Motor neuron (in vitro differentiated cells): ENCODE data around the gene CFDP1. TPM values are rescaled to one million over a fixed set of nuclear protein-coding genes. Genes with fewer than 3 reads are reported as not detected.
"Not testable (repeated sequence)": the region's sequence is repeated elsewhere in the genome, so short reads cannot be mapped to it uniquely, and the experiment has no call there.

Experiments
- ATAC-seq, 8 experiments: fragments of 200-7000 bp; cut with Tn5 transposase; replicated peaks in 6 of 8; 2 replicates each; pipeline ENCODE4 v1.8.0; 2021; ENCODE audit warnings: mild to moderate bottlenecking in 8 of 8, moderate library complexity in 8 of 8
- H3K27ac ChIP-seq, 2 donors: fragments of 250-450 bp; sonication (Bioruptor Pico); 2 replicates each; pipeline ENCODE4 v1.9.0; 2021; ENCODE audit warnings: antibody characterized with exemption in 2 of 2, mild to moderate bottlenecking in 2 of 2, moderate library complexity in 1 of 2
- H3K4me1 ChIP-seq, 2 donors: fragments of 250-450 bp; sonication (Bioruptor Pico); replicated peaks in 1 of 2; 2 replicates each; pipeline ENCODE4 v1.6.1; 2021; ENCODE audit warnings: antibody characterized with exemption in 2 of 2, mild to moderate bottlenecking in 2 of 2, moderate library complexity in 1 of 2
- H3K4me3 ChIP-seq, 5 donors: fragments of 250-450 bp; sonication (Bioruptor Pico); 2 replicates each; pipeline ENCODE4 v1.9.0; 2021; ENCODE audit warnings: antibody characterized with exemption in 5 of 5, mild to moderate bottlenecking in 5 of 5, moderate library complexity in 4 of 5
- WGBS, 10 experiments: fragments of 450-650 bp; shearing (Covaris generic); methylation state at CpG; one replicate each; pipeline ENCODE4 v1.0.0; 2022; 5-methylcytosine and 5-hydroxymethylcytosine counted together
- in situ Hi-C, 9 experiments: fragments of 400-800 bp; cut with MboI; loops; one replicate each; pipeline ENCODE4 v1.15.0; 2021; ENCODE audit warnings: low sequenced_read_pairs in 9 of 9, low pct_unique_long_range_greater_than_20kb in 2 of 9; ENCODE audit not compliant: unreplicated experiment in 9 of 9
- total RNA-seq, 8 experiments: library from RNA; unstranded; fragments of 300-600 nt; gene quantifications; 2 replicates each; pipeline versions ENCODE4 v1.2.3 to v1.2.4, GENCODE V29; 2022

Gene CFDP1
- total RNA-seq, 8 experiments from 2014 or later: 43.5 to 130 (median 107) TPM

- Histone ChIP-seq H3K4me3 (no peak overlapping the region), H3K4me1 (peaks cover 5 to 17% of the 10 kb centered on the region in 2 donors), H3K27ac (no peak overlapping the region)
- in situ Hi-C loops: loop anchor here in 2 of 9 experiments (25.0 kb wide), 2 partner anchors 155 to 305 kb away; partner anchors contain the start of gene ADAT1 (in 1 of the 2)
- WGBS, 10 experiments: 60 to 100% methylated on average over 1 of the region's 1 CpG; no CpG with 5 or more reads in 8 of the 10 experiments
- no peak for ATAC-seq
Observed at GRCh38 chr16:75456971-75457370, 23.7 kb upstream of the CFDP1 start.

- WGBS, 10 experiments: 100% methylated on average over 3 of the region's 4 CpGs; no CpG with 5 or more reads in 9 of the 10 experiments
- in situ Hi-C loops: loop anchor here in 2 of 9 experiments (25.0 kb wide), 2 partner anchors 156 to 306 kb away; partner anchors contain the start of gene ADAT1 (in 1 of the 2)
- H3K27ac ChIP-seq, ATAC-seq, H3K4me3 ChIP-seq: not testable (repeated sequence)
- H3K4me1 ChIP-seq: peaks cover 5 to 17% of the 10 kb centered on the region in 2 donors
Observed at GRCh38 chr16:75456486-75456885, 23.2 kb upstream of the CFDP1 start.

DNA sequence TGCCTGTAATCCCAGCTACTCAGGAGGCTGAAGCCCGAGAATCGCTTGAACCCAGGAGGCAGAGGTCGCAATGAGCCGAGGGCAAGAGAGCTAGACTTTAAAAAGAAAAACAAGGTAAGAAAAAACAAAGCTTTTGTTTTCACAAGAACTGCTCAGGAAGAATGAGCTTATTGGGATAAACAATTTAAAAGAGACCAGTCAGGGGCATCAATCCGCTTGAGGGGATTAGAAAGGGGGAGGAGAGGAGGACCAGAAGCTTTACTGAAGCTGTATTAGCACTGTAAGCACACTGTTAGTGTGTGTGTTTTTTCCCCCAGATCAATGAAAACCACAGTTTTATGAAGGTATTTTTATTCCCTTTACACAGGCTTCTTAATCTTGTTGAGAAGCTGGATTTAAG, 22.4 kb upstream of the CFDP1 start:
- Histone ChIP-seq H3K4me3 (no peak overlapping the region), H3K27ac (no peak overlapping the region), H3K4me1 (peaks cover 5 to 16% of the 10 kb centered on the region in 2 donors)
- in situ Hi-C loops: loop anchor here in 2 of 9 experiments (25.0 kb wide), 2 partner anchors 157 to 307 kb away; partner anchors contain the start of gene ADAT1 (in 1 of the 2)
- no peak for ATAC-seq
- WGBS, 10 experiments: 60 to 95% (median 78%) methylated on average over 3 to 5 of the region's 5 CpGs; no CpG with 5 or more reads in 2 of the 10 experiments

DNA sequence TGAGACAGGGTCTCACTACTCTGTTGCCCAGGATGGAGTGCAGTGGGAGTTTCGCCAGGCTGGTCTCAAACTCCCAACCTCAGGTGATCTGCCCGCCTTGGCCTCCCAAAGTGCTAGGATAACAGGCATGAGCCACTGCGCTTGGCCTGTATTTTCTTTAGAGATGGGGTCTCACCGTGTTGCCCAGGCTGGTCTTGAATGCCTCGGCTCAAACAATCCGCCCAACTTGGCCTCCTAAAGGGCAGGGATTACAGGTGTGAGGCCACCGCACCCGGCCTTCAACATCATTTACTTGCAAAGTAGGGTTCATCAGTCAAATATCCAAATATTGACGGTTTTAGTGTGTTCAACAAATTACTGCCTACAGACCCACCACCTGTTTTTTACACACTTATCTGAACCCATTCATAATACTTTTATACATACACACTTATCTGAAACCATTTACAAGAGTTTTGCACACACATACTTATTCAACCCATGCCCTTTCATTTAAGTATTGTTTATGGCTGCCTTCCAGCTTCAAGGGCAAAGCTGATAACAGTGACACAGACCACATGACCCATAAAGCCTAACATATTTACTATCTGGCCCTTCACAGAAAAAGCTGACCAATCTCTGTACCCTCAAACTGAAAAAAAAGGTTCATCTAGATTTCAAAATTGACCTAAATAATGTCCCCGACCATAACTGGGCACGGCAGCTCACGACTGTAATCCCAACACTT, 19.3 kb upstream of the CFDP1 start:
- Histone ChIP-seq H3K27ac (no peak overlapping the region), H3K4me1 (peaks cover 5 to 11% of the 10 kb centered on the region in 2 donors), H3K4me3 (no peak overlapping the region)
- in situ Hi-C loops: loop anchor here in 2 of 9 experiments (25.0 kb wide), 2 partner anchors 160 to 310 kb away; partner anchors contain the start of gene ADAT1 (in 1 of the 2)
- ATAC-seq: no peak
- 80 to 100% (median 97%) methylated on average over 1 to 12 of the region's 12 CpGs; no CpG with 5 or more reads in 1 of the 10 experiments for WGBS, 10 experiments

DNA sequence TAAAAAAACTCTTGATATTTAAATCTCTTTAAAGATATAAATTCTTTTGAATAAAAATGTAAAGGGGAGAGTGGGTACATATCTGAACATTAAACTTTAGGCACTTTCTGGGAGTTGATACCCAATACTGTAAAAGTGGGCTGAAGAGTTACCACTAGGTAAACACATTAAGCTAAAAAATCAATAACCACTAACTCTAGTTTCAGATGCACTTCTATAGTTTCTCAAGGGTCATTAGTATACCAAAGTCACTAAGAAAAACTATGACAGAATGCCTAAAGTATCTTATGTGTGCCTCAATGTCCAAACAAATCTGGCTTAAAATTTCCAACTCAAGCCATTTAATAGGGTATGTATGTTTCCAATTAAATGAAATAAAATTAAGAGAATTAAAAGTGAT, 13.1 kb upstream of the CFDP1 start:
- Histone ChIP-seq H3K27ac (no peak overlapping the region), H3K4me1 (no peaks in the 10 kb centered on the region), H3K4me3 (no peak overlapping the region)
- no peak for ATAC-seq
- in situ Hi-C loops: no loop called here

DNA sequence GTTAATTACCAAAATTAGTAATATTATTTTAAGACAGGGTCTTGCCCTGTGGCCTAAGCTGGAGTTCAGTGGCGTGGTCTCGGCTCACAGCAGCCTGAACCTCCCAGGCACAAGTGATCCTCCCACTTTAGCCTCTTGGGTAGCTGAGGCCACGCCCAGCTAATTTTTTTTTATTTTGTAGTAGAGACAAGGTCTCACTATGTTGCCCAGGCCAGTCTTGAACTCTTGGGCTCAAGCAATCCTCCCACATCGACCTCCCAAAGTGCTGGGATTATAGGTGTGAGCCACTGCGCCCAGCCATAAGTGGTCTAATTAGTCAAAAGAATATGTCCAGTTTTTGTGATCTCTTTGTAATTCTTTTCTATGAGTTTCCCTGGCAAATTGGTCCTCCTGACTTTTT, 12.0 kb upstream of the CFDP1 start:
- in situ Hi-C loops: no loop called here
- H3K27ac ChIP-seq: no peak overlapping the region
- ATAC-seq: no peak
- H3K4me1 ChIP-seq: no peaks in the 10 kb centered on the region
- H3K4me3 ChIP-seq: no peak overlapping the region
- 61 to 93% (median 80%) methylated on average over 1 to 5 of the region's 5 CpGs; no CpG with 5 or more reads in 3 of the 10 experiments for WGBS, 10 experiments

GRCh38 chr16:75443298-75443697, 10.0 kb upstream of the CFDP1 start:
- Histone ChIP-seq H3K27ac (no peak overlapping the region), H3K4me1 (no peaks in the 10 kb centered on the region), H3K4me3 (no peak overlapping the region)
- in situ Hi-C loops: no loop called here
- ATAC-seq: peak in 4 of 8 experiments; percentile 67 to 100 (median 96)
- WGBS, 10 experiments: 0 to 95% (median 80%) methylated on average over 1 to 3 of the region's 3 CpGs

GRCh38 chr16:75433732-75434413, 570 bp upstream of the CFDP1 start:
- H3K27ac ChIP-seq: peak overlapping the region; percentile 67 to 88
- peak; percentile 57 to 78 (median 64) for ATAC-seq
- in situ Hi-C loops: no loop called here
- WGBS, 10 experiments: 0 to 51% (median 14%) methylated on average over 2 to 30 of the region's 32 CpGs
- peak overlapping the region; percentile 63 to 76 (median 71) for H3K4me3 ChIP-seq
- peaks cover 3 to 5% of the 10 kb centered on the region in 2 donors for H3K4me1 ChIP-seq

DNA sequence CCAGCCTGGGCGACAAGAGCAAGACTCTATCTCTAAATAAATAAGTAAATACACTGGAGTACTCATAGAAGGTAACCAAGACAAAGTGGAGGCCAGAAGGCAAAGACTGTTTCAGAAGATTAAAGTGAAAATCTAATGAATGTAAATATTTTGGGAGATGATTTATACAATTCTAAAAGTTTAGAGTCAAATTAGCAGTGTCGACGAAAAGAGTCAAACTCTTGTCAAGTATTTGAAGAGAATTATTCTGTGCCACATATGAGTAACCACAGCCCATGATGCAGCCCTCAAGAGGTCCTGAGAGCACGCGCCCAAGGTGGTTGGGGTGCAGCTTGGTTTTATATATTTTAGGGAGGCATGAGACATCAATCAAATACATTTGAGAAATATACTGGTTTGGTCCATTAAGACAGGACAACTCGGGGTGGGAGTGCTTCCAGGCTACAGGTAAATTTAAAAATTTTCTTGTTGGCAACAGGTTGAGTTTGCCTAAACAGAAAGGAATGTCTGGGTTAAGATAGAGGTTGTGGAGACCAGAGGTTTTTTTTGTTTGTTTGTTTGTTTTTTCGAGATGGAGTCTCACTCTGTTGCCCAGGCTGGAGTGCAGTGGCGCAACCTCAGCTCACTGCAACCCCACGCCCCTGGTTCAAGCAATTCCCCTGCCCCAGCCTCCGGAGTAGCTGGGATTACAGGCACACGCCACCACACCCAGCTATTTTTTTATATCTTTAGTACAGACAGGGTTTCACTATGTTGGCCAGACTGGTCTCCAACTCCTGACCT, 3.5 kb downstream of the CFDP1 start:
- Histone ChIP-seq H3K27ac (no peak overlapping the region), H3K4me3 (no peak overlapping the region), H3K4me1 (peaks cover 3 to 5% of the 10 kb centered on the region in 2 donors)
- 85 to 100% (median 98%) methylated on average over 1 to 6 of the region's 11 CpGs for WGBS, 10 experiments
- in situ Hi-C loops: no loop called here
- ATAC-seq: no peak

DNA sequence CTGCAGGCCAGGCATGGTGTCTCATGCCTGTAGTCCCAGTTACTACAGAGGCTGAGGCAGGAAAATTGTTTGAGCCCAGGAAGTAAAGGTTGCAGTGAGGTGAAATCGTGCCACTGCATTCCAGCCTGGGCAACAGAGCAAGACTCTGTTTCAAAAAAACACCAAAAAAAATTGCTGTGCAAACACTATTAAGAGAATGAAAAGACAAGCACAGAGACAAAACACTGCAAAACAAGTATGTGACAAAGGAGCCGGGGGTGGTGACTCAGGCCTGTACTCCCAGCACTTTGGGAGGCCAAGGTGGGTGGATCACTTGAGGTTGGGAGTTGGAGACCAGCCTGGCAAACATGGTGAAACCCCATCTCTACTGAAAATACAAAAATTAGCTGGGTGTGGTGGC, 6.8 kb downstream of the CFDP1 start:
- ATAC-seq, in situ Hi-C loops, H3K27ac ChIP-seq, H3K4me3 ChIP-seq, H3K4me1 ChIP-seq: not testable (repeated sequence)
- WGBS, 10 experiments: 50 to 100% (median 83%) methylated on average over 1 to 2 of the region's 2 CpGs; no CpG with 5 or more reads in 2 of the 10 experiments

- peaks cover 12 to 21% of the 10 kb centered on the region in 2 donors for H3K4me1 ChIP-seq
- ATAC-seq: peak in 3 of 8 experiments; percentile 14 to 39 (median 20)
- H3K27ac ChIP-seq, H3K4me3 ChIP-seq, in situ Hi-C loops: not testable (repeated sequence)
- 76 to 100% (median 88%) methylated on average over 1 to 13 of the region's 18 CpGs for WGBS, 10 experiments
Observed at GRCh38 chr16:75424105-75424762, 9.1 kb downstream of the CFDP1 start.

GRCh38 chr16:75423723-75424104, 9.6 kb downstream of the CFDP1 start:
- ATAC-seq: peak in 3 of 8 experiments; percentile 71 to 86 (median 79)
- Histone ChIP-seq H3K27ac (no peak overlapping the region), H3K4me1 (peaks cover 12 to 21% of the 10 kb centered on the region in 2 donors), H3K4me3 (no peak overlapping the region)
- WGBS, 10 experiments: 0 to 100% (median 84%) methylated on average over 1 to 4 of the region's 4 CpGs; no CpG with 5 or more reads in 6 of the 10 experiments
- in situ Hi-C loops: no loop called here
